ENCODE results near the gene GRIN1. TPM values are rescaled to one million over a fixed set of nuclear protein-coding genes. Genes with fewer than 3 reads are reported as not detected.

GRIN1 gene
- polyA plus RNA-seq, 2 of the 4 experiments (the other 2 are of a cell fraction), result 0.13 to 0.45 TPM

DNA sequence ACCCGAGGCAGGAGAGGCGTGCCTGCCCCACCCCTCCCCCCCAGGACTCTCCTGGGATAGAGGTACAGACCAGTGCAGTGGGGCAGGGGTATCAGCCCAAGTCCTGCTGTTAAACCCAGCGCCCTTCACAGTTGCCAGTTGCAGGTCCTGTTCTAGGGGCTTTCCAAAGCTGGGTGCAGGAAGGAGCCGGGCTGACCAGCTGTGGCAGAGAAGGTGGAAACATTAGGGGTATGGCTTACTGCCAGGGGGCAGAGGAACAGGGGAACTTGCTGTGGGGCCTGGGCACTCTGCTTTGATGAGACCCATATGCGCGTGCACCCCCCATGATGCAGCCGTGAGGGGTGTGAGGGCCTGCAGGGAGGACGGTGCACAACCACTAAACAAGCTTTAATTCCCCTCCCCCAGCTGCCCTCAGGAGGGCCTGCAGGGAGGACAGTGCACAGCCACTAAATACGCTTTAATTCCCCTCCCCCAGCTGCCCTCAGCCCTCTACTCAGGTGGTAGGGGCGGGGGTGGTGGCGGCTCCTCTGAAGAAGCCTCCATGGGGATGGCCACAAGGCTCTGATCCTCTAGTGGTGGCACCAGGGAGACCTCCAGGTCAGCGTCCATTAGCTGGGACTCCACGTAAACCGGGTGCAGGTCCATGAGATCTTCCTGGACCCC is 31.7 kb downstream of the GRIN1 start:
- H3K9me3 ChIP-seq, result no peaks in the 10 kb centered on the region
- WGBS (ENCODE audit: missing lambda C conversion rate), result 70% methylated on average over 12 of the region's 14 CpGs
- H3K27ac ChIP-seq, result no peak overlapping the region
- CTCF ChIA-PET, result interaction anchor here (0.5 to 16.5 kb wide), 10 partner anchors 8 to 141 kb away, joined by 3 to 156 read pairs (median 6); partner anchors contain the start of genes ANAPC2, RNF224 and SSNA1
- no peak overlapping the region for H3K4me2 ChIP-seq
- no peak for DNase-seq (ENCODE audit: low read depth in 1 of 2, low spot score in 1 of 2)
- POLR2A ChIA-PET, result interaction anchor here (1.8 kb wide), 1 partner anchor 41 kb away, joined by 7 read pairs; no protein-coding TSS in a partner anchor
- FAIRE-seq, result no peak
- no peak for ATAC-seq
- no peak overlapping the region for H3K4me3 ChIP-seq
- TF ChIP-seq POLR2AphosphoS2 (conservative IDR thresholded peaks at IDR 0.05; ENCODE audit: low read length), result no peak
- TF ChIP-seq KDM1A (IDR thresholded peaks at IDR 0.05; ENCODE audit: low read depth), result no peak
- TF ChIP-seq, protein P1, sequence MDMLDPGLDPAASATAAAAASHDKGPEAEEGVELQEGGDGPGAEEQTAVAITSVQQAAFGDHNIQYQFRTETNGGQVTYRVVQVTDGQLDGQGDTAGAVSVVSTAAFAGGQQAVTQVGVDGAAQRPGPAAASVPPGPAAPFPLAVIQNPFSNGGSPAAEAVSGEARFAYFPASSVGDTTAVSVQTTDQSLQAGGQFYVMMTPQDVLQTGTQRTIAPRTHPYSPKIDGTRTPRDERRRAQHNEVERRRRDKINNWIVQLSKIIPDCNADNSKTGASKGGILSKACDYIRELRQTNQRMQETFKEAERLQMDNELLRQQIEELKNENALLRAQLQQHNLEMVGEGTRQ (IDR thresholded peaks at IDR 0.05), result no peak
- no peak for TF ChIP-seq BHLHE40 (IDR thresholded peaks at IDR 0.05; ENCODE audit: low read depth, low read length)
- TF ChIP-seq HEYL (CRISPR knock-in tag; IDR thresholded peaks at IDR 0.05), result no peak
- TF ChIP-seq CBX2 (IDR thresholded peaks at IDR 0.05; ENCODE audit: borderline replicate concordance, low read depth), result no peak
- TF ChIP-seq, protein P2, sequence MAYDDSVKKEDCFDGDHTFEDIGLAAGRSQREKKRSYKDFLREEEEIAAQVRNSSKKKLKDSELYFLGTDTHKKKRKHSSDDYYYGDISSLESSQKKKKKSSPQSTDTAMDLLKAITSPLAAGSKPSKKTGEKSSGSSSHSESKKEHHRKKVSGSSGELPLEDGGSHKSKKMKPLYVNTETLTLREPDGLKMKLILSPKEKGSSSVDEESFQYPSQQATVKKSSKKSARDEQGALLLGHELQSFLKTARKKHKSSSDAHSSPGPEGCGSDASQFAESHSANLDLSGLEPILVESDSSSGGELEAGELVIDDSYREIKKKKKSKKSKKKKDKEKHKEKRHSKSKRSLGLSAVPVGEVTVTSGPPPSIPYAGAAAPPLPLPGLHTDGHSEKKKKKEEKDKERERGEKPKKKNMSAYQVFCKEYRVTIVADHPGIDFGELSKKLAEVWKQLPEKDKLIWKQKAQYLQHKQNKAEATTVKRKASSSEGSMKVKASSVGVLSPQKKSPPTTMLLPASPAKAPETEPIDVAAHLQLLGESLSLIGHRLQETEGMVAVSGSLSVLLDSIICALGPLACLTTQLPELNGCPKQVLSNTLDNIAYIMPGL (CRISPR knock-in tag; IDR thresholded peaks at IDR 0.05; ENCODE audit: borderline replicate concordance), result no peak
- TF ChIP-seq SMC3 (IDR thresholded peaks at IDR 0.05), result no peak
- TF ChIP-seq HDAC2 (IDR thresholded peaks at IDR 0.05), result no peak
- TF ChIP-seq RARB (CRISPR knock-in tag; IDR thresholded peaks at IDR 0.05), result no peak
- TF ChIP-seq CBX8 (IDR thresholded peaks at IDR 0.05), result no peak
- TF ChIP-seq RNF2 (IDR thresholded peaks at IDR 0.05; ENCODE audit: borderline replicate concordance, low read depth), result no peak
- TF ChIP-seq FOSB (CRISPR knock-in tag; IDR thresholded peaks at IDR 0.05), result no peak
- TF ChIP-seq EP300 (IDR thresholded peaks at IDR 0.05), result no peak
- no peak for TF ChIP-seq ESRRA (IDR thresholded peaks at IDR 0.05; ENCODE audit: borderline replicate concordance, low read length)
- no peak for TF ChIP-seq SREBF2 (IDR thresholded peaks at IDR 0.05)
- TF ChIP-seq FOXS1 (CRISPR knock-in tag; IDR thresholded peaks at IDR 0.05), result no peak
- TF ChIP-seq HOXB13 (CRISPR knock-in tag; IDR thresholded peaks at IDR 0.05; ENCODE audit: low read depth), result no peak
- H3K4me1 ChIP-seq, result peaks cover 27% of the 10 kb centered on the region

DNA sequence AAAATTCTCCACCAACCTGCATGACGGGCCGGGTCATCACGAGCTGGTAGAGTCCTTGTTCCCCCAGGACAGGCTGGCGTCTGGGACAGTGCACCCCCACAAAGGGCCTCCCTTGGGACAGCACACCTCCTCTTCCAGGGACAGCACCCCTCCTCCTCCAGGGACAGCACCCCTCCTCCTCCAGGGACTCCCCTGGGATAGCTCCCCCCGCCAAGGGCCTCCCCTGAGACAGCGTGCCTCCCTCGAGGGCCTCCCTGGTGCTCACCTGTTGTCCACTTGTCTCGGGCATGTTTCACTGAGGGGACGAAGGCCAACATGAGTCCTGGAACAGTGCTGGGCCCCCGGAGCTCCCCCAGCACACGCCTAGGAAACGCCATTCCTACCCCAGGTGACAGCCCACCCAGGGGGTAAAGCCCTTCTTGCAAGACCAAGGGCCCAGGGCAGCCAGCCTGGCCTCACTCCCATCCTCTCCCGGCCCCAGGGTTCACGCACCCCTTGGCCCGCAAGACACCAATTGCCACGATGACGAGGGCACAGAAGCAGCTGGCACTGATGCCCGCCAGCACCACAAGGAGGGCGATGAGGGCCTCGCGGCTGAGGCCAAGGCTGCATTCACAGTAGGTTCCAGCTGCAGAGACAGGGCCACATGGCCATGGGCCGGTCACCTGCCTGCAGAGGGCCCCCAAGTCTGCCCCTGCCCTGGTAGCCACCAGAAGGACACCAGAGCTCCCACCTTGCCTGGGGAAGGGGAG is 32.4 kb downstream of the GRIN1 start:
- ChIA-PET POLR2A (interaction anchor here (1.3 kb wide), 1 partner anchor 17 kb away, joined by 3 read pairs; the partner anchor contains the start of genes ANAPC2 and SSNA1), CTCF (interaction anchor here (0.9 to 16.5 kb wide), 9 partner anchors 8 to 142 kb away, joined by 3 to 156 read pairs (median 6); partner anchors contain the start of genes ANAPC2, RNF224 and SSNA1)
- H3K4me3 ChIP-seq, result no peak overlapping the region
- FAIRE-seq (no peak), ATAC-seq (no peak), DNase-seq (ENCODE audit: low read depth in 1 of 2, low spot score in 1 of 2) (no peak)
- no peak overlapping the region for H3K27ac ChIP-seq
- H3K4me1 ChIP-seq, result peaks cover 27% of the 10 kb centered on the region
- TF ChIP-seq MAFK (IDR thresholded peaks at IDR 0.05; ENCODE audit: partially characterized antibody) (no peak), GATA3 (IDR thresholded peaks at IDR 0.05; ENCODE audit: borderline replicate concordance) (no peak), PHF8 (IDR thresholded peaks at IDR 0.05; ENCODE audit: borderline replicate concordance, low read depth) (no peak), TP53 (CRISPR knock-in tag; IDR thresholded peaks at IDR 0.05) (no peak), POLR2A (IDR thresholded peaks at IDR 0.05; ENCODE audit: low read length) (no peak), HOXB13 (CRISPR knock-in tag; IDR thresholded peaks at IDR 0.05; ENCODE audit: low read depth) (no peak), RFX5 (IDR thresholded peaks at IDR 0.05) (no peak), NR3C1 (IDR thresholded peaks at IDR 0.05) (no peak), HOXA7 (CRISPR knock-in tag; IDR thresholded peaks at IDR 0.05) (no peak), JUN (IDR thresholded peaks at IDR 0.05) (no peak), HEYL (CRISPR knock-in tag; IDR thresholded peaks at IDR 0.05) (no peak), SREBF2 (IDR thresholded peaks at IDR 0.05) (no peak), HDAC2 (IDR thresholded peaks at IDR 0.05) (no peak), ZC3H11A (IDR thresholded peaks at IDR 0.05) (no peak), BHLHE40 (IDR thresholded peaks at IDR 0.05; ENCODE audit: low read depth, low read length) (no peak)
- TF ChIP-seq, protein P3, sequence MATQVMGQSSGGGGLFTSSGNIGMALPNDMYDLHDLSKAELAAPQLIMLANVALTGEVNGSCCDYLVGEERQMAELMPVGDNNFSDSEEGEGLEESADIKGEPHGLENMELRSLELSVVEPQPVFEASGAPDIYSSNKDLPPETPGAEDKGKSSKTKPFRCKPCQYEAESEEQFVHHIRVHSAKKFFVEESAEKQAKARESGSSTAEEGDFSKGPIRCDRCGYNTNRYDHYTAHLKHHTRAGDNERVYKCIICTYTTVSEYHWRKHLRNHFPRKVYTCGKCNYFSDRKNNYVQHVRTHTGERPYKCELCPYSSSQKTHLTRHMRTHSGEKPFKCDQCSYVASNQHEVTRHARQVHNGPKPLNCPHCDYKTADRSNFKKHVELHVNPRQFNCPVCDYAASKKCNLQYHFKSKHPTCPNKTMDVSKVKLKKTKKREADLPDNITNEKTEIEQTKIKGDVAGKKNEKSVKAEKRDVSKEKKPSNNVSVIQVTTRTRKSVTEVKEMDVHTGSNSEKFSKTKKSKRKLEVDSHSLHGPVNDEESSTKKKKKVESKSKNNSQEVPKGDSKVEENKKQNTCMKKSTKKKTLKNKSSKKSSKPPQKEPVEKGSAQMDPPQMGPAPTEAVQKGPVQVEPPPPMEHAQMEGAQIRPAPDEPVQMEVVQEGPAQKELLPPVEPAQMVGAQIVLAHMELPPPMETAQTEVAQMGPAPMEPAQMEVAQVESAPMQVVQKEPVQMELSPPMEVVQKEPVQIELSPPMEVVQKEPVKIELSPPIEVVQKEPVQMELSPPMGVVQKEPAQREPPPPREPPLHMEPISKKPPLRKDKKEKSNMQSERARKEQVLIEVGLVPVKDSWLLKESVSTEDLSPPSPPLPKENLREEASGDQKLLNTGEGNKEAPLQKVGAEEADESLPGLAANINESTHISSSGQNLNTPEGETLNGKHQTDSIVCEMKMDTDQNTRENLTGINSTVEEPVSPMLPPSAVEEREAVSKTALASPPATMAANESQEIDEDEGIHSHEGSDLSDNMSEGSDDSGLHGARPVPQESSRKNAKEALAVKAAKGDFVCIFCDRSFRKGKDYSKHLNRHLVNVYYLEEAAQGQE (IDR thresholded peaks at IDR 0.05), result no peak
- no peaks in the 10 kb centered on the region for H3K9me3 ChIP-seq
- H3K4me2 ChIP-seq, result no peak overlapping the region
- 84% methylated on average over 21 of the region's 22 CpGs for WGBS (ENCODE audit: missing lambda C conversion rate)
